NB4 (cell line): Measurements from ENCODE around the gene RIPK3.
"Not testable (repeated sequence)": the region's sequence is repeated elsewhere in the genome, so short reads cannot be mapped to it uniquely, and the experiment has no call there.

ENCODE experiments used
- DNase-seq: peaks from one replicate; pipeline ENCODE4 v3.0.0; 2010; ENCODE audit warnings: low read depth
- H3K4me3 ChIP-seq: one replicate; pipeline ENCODE4 v1.5.1; 2011; ENCODE audit warnings: mild to moderate bottlenecking, low read depth, low read length, moderate library complexity
- MYC ChIP-seq: IDR thresholded peaks from 2 replicates; pipeline ENCODE4 v1.6.1; 2011; ENCODE audit warnings: low read depth, low read length
- POLR2A ChIP-seq: IDR thresholded peaks from 2 replicates; pipeline ENCODE4 v1.6.1; 2011; ENCODE audit warnings: mild to moderate bottlenecking; ENCODE audit not compliant: insufficient read length; ENCODE audit errors: extremely low read depth
- TF ChIP-seq, protein P1 (sequence below): IDR thresholded peaks from 2 replicates; pipeline ENCODE4 v1.6.1; 2011; ENCODE audit warnings: low read depth, low read length
- TF ChIP-seq, protein P2 (sequence below): IDR thresholded peaks from one replicate; pipeline ENCODE4 v1.5.1; 2012; ENCODE audit warnings: low read depth, low read length

Gene RIPK3

DNA sequence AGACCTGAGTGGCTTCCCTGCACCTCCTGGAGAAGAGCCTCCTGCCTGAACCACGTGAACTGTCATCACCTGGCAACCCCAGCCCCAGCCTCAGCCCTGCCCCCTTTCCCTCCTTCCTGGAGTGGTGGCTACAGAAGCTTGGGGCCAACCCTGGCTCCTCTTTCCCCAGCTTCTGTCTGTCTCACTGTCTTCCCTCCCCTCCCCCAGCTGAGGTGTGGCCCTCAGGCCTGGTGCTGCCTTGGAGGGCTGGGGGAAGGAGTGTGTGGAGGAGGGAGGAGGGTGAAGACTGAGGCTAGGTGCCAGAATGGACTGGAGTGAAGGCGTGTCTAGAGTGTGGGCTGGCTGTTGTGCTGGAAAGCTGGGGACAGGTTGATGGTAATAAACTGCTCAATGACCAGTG is 37.9 kb upstream of the RIPK3 start:
- peak; percentile 29 for DNase-seq
- TF ChIP-seq MYC (no peak), POLR2A (no peak)
- TF ChIP-seq, protein P1, sequence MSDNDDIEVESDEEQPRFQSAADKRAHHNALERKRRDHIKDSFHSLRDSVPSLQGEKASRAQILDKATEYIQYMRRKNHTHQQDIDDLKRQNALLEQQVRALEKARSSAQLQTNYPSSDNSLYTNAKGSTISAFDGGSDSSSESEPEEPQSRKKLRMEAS = no peak
- TF ChIP-seq, protein P2, sequence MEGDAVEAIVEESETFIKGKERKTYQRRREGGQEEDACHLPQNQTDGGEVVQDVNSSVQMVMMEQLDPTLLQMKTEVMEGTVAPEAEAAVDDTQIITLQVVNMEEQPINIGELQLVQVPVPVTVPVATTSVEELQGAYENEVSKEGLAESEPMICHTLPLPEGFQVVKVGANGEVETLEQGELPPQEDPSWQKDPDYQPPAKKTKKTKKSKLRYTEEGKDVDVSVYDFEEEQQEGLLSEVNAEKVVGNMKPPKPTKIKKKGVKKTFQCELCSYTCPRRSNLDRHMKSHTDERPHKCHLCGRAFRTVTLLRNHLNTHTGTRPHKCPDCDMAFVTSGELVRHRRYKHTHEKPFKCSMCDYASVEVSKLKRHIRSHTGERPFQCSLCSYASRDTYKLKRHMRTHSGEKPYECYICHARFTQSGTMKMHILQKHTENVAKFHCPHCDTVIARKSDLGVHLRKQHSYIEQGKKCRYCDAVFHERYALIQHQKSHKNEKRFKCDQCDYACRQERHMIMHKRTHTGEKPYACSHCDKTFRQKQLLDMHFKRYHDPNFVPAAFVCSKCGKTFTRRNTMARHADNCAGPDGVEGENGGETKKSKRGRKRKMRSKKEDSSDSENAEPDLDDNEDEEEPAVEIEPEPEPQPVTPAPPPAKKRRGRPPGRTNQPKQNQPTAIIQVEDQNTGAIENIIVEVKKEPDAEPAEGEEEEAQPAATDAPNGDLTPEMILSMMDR = no peak
- H3K4me3 ChIP-seq = no peak overlapping the region

DNA sequence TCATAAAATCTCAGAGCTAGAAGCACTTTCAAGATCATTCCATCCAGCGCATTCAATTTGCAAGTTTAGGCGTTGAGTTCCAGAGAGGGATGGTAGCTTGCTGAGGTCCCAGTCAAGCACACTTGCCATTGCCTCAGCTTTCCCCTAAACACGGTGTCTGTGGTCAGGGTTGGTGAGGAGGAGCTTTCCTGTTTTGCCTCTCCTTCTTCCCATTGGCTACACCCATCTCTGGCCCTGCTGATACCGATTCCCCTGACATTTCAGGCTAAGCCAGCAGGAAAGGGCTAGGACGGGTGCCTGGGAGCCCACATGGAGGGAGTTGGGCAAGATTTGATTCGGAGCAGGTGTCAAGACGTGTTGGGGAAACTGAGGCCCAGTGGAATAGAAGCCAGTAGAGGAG is 37.3 kb upstream of the RIPK3 start:
- peak; percentile 76 for DNase-seq
- TF ChIP-seq, protein P2 = no peak
- no peak for TF ChIP-seq MYC
- TF ChIP-seq, protein P1 = no peak
- no peak for TF ChIP-seq POLR2A
- no peak overlapping the region for H3K4me3 ChIP-seq

DNA sequence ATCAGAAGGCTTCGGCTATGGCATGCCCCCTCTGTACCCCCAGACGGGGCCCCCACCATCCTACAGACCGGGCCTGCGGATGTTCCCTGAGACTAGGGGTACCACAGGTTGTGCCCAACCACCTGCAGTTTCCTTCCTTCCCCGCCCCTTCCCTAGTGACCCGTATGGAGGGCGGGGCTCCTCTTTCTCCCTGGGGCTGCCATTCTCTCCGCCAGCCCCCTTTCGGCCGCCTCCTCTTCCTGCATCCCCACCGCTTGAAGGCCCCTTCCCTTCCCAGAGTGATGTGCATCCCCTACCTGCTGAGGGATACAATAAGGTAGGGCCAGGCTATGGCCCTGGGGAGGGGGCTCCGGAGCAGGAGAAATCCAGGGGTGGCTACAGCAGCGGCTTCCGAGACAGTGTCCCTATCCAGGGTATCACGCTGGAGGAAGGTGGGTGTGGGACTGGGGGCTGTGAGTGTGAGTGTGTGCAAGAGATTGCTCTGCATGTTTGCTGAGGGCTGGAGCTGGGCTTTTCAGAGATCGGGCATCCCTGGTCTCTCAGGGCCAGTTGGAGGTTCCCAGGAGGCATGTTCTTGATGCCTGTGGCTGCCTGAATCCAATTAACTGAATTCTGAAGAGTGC is 36.8 kb upstream of the RIPK3 start:
- TF ChIP-seq, protein P1 = no peak
- no peak for TF ChIP-seq POLR2A
- TF ChIP-seq, protein P2 = no peak
- no peak for TF ChIP-seq MYC
- no peak for DNase-seq
- H3K4me3 ChIP-seq = no peak overlapping the region

DNA sequence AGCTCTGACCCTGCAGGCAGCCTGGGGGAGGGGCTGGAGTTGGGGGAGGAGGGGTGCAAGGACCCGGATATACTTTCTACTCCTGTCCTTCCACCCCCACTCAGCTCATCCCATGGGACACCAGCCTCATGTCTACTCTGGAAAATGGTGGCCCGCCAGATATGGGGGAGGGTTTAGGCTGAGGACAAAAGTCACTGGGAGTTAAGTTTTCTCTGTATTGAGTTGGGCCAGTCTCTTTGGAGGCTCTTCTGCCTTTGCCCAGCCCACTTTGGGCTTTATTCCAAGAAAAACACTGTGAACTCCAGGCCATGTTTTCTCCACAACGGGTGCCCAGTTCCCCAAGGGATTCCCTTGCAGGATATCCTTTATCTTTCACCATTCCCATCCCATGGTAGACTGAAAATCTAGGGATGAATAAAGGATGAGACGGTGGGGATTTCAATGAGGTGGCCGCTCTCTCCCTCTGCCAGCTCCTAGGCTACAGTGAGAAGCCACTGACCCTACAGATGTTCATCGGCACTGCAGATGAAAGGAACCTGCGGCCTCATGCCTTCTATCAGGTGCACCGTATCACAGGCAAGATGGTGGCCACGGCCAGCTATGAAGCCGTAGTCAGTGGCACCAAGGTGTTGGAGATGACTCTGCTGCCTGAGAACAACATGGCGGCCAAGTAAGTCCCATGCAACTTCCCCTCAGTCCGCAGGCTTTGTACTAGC is 33.1 kb upstream of the RIPK3 start:
- no peak overlapping the region for H3K4me3 ChIP-seq
- no peak for DNase-seq
- TF ChIP-seq MYC = no peak
- TF ChIP-seq, protein P1 = no peak
- TF ChIP-seq, protein P2 = no peak
- TF ChIP-seq POLR2A = no peak

DNA sequence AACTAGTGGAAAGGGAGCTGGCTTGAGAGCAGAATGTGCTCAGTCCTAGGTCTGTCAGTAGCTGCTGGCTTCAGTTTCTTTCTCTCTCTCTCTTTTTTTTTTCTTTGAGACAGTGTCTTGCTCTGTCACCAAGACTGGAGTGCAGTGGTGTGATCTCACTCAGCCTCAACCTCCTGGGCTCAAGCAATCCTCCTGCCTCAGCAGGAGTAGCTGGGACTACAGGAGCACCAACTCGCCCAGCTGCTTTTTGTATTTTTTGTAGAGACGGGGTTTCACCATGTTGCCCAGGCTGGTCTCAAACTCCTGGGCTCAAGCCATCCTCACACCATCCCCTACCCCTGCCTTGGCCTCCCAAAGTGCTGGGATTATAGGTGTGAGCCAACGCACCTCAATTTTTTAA is 31.8 kb upstream of the RIPK3 start:
- not testable (repeated sequence) for DNase-seq, H3K4me3 ChIP-seq

DNA sequence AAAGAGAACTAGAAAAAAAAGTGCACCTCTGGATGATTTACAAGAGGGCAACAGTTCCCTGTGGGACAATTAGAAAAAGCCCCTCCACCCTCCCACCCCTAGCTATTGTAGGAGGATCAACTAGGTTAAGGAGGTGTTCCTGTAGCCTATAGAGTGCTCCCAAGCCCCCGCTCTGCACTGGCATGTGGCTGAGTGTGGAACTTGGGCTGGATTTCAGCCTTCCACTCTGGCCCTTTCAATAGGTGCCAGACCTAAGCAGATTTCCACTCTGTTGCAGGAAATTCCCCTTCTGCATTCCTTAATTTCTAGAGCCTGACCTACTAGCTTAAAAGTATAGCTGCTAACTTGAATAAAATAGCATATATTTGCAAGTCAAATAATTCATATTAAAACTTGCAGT is 31.0 kb upstream of the RIPK3 start:
- TF ChIP-seq POLR2A (no peak), MYC (no peak)
- TF ChIP-seq, protein P2 = no peak
- TF ChIP-seq, protein P1 = no peak
- no peak overlapping the region for H3K4me3 ChIP-seq

More for the DNA sequence above, 31.0 kb upstream of the RIPK3 start:
- no peak for DNase-seq
